Epithelial cell of umbilical artery (primary cell): ENCODE measurements around the gene HDDC3. TPM values are rescaled to one million over a fixed set of nuclear protein-coding genes. Genes with fewer than 3 reads are reported as not detected.

ENCODE experiments used
- total RNA-seq: library from RNA; depleted of rRNA; stranded (reverse); fragments of >200 nt; gene quantifications from 2 replicates; pipeline ENCODE4 v1.2.3, GENCODE V29; 2014

Gene HDDC3, protein sequence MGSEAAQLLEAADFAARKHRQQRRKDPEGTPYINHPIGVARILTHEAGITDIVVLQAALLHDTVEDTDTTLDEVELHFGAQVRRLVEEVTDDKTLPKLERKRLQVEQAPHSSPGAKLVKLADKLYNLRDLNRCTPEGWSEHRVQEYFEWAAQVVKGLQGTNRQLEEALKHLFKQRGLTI
- total RNA-seq, result 17.5 and 22.9 TPM in 2 replicates

GRCh38 chr15:90931828-90932659 is at the start of gene HDDC3:
TSS of gene HDDC3 (minus strand) at chr15:90932549. CDS start at chr15:90932540, 9 bp downstream.

DNA sequence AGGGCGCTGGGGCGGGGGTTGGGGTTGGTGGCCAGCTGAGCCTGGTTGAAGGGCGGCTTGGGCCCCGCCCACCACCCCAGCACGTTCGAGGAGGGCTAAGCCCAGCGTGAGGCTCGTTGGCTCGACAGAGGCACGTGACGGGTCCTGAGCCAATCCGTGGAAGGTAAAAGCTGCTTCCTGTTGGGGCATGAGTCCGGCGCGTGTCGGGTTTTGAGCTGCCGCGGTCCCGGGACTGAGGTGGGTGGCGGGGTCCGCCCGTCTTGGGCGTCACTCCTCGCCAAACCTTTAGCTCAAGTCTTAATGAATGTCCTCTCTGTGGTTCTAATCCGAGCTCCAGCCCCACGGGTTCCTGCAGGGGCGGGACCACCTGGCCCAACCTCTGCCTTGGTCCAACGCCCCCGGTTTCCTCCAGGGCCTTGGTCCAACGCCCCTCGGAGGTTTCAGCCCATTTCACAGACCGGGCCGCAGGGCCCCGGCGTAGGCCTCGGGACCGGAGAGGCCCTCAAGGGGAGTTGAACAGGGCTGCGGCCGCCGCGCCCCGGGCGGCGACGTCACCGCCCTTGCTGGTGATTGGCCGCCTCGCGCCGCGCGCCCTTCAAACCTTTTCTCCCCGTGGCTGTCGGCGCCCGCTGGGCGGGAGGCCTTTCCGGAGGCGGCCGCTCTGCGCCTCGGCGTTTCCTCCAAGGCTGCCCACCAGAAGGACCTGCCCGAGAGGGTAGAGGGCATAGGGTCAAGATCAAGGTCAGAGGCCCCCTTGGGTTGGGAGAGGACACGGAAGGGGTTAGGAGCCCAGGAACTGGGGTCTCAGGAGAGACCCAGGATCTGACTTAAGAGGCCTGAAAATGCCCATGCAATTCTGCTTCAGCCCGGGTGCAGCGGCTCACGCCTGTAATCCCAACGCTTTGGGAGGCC is 22.6 kb upstream of the HDDC3 start, which contains the start of gene RCCD1:
Gene RCCD1 (plus strand): TSS at position 173 of the 912 bp plus-strand sequence. CDS start 1,851 bp downstream, outside the sequence.

DNA sequence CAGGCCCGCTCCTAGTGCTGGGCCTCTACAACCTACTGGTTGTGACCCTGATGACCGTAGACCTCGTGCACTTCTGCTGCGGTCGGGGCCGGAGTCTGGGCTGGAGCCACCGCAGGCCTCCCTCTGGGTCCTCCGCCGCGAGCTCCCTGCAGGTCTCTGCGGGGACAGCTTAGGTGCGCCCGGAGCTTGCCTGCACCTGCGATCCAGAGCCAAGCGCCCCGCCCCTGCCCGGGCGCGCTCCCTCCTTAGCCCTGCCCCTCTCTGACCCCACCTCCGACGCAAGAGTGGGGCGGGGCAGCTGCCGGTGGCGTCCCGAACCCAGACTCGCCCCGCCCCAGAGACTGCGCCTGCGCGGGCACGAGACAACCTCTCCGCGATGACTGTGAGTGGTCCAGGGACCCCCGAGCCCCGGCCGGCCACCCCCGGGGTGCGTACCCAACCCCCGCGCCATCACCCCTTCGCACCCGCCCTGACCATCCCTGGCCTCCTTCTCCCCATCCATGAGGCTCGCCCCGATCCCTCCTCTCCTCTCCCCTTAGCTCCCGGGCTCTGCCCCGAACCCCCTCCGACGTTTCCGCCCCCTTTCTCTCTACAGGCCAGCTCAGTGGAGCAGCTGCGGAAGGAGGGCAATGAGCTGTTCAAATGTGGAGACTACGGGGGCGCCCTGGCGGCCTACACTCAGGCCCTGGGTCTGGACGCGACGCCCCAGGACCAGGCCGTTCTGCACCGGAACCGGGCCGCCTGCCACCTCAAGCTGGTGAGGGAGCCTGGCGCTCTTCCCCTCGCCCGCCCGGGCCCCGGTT is 2.8 kb upstream of the HDDC3 start, which contains the start of gene UNC45A:
Gene UNC45A (plus strand): TSS at position 337 of the 803 bp plus-strand sequence. CDS start 40 bp downstream, at position 377.

DNA sequence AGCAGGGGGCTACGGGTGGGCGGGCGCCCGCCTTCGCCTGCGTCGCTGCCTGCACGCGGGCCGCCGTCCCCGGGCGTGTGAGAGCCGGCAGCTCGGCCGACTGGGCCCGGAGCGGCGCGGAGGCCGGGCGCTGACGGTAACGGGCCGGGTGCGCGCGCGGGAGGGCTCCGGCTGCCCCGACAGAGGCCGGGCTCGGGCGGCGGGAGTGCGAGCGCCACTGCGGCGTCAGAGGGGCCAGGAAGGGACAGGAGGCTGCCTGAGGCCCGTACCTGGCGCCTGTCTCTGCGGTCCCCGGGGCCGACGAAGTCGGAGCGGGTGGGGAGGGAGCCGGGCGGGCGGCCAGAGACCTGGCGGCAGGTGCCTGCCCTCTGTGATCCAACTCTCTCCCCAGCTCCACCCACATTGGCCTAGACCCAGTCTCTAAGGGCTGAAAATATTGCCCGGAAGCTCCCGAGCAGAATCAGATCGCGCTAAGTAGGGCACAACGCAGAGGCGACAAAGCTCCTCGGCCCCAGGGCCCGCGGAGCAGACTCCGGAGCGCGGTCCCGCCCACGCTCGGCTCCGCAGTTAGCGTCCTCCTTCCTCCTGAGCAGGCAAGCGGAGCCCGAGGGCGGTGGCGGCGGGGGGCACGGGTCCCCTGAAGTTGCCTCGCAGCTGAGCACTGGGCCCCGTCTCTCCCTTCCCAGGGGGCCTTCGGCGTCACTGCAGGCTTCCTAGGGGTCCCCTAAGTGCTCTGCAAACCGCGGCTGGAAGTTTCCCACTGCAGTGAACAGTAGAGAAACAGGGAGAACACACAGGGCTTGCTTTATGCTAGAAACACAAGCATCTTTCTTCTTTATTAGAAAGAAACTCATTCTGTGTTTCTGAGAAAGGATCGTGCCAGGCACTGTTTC is 29.3 kb downstream of the HDDC3 start, which contains the start of gene MAN2A2:
Gene MAN2A2 (plus strand): TSS at position 463 of the 893 bp plus-strand sequence. CDS start 906 bp downstream, outside the sequence.

DNA sequence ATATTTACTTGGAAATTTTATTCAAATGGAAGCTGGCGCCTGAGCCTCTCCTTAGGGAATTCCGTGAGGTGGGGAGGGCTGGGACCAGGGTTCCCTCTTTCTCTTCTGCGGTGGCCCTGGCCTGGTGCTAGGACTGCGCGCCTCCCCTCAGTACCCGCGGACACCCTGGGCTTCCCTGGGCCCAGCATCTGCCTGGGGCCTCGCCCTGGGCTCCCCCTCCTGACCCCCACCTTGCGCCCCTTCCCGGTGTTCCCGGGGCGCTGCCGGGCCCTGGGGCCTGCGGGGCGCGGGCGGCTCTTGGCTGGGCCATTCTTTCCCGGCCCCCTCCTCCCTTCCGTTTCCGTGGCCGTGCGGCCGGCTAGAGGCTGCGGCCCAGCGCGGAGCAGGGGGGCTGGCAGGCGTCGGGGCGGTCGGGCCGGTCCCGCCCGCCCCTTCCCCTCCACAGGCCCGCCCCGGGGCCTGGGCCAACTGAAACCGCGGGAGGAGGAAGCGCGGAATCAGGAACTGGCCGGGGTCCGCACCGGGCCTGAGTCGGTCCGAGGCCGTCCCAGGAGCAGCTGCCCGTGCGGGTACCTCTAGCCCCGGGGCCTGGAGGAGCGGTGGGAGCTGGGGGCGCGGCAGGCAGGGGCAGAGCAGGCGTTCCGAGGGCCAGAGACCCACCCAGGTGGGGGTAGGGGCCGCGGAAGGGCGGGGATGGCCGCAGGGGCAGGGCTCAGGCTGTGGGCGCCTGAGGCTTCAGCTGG is 48.2 kb downstream of the HDDC3 start, which contains the start of gene FES:
Gene FES (plus strand): TSS at position 529 of the 743 bp plus-strand sequence. CDS start 542 bp downstream, outside the sequence.

Other genes with a start within 250 kb of the HDDC3 start
- 6.5 and 7.3 TPM in 2 replicates for gene BLM, start 215.2 kb downstream of the HDDC3 start, total RNA-seq
- 56.8 and 90.3 TPM in 2 replicates for gene FURIN, start 64.0 kb downstream of the HDDC3 start, total RNA-seq
- 73.4 and 103 TPM in 2 replicates for gene FES, start 48.0 kb downstream of the HDDC3 start, total RNA-seq
- 14.0 TPM in 2 replicates for gene MAN2A2, start 29.2 kb downstream of the HDDC3 start, total RNA-seq
- 119 and 151 TPM in 2 replicates for gene UNC45A, start 2.7 kb upstream of the HDDC3 start, total RNA-seq
- gene RCCD1, start 22.3 kb upstream of the HDDC3 start, total RNA-seq, result 8.8 and 12.5 TPM in 2 replicates
- gene PRC1, start 62.0 kb upstream of the HDDC3 start, total RNA-seq, result 160 and 204 TPM in 2 replicates
- gene VPS33B, start 90.0 kb upstream of the HDDC3 start, total RNA-seq, result 8.8 and 12.7 TPM in 2 replicates
- gene SV2B, start 167.7 kb upstream of the HDDC3 start, total RNA-seq, result not detected in 2 replicates